PC-3 (cell line): ENCODE measurements around the gene ADARB2. TPM values are rescaled to one million over a fixed set of nuclear protein-coding genes. Genes with fewer than 3 reads are reported as not detected.

Experiments
- ATAC-seq: fragments of 200-7000 bp; cut with Tn5 transposase; 2 replicates; pipeline ENCODE4 v1.9.1; 2020; ENCODE audit warnings: mild to moderate bottlenecking, moderate library complexity
- BruUV-seq: library from RNA; stranded (reverse); fragments of 400-500 nt; replicated peaks from 2 replicates; lab custom pipeline; 2021; lab: Mats Ljungman, UMichigan
- CTCF ChIA-PET: fragments of 300-600 bp; sonication (Branson Sonifier 250); formaldehyde crosslinking; loops from one replicate; lab custom pipeline; 2022; ENCODE audit warnings: antibody characterized with exemption; lab: Charles Lee
- POLR2A ChIA-PET: fragments of 300-600 bp; sonication (Branson Sonifier 250); formaldehyde crosslinking; loops from one replicate; lab custom pipeline; 2022; ENCODE audit warnings: antibody characterized with exemption; ENCODE audit not compliant: unreplicated experiment; lab: Charles Lee
- DNase-seq: peaks from one replicate; pipeline ENCODE4 v3.0.0-alpha.2; 2015
- H2AFZ ChIP-seq: fragments of 300-600 bp; sonication (generic); 2 replicates; pipeline ENCODE4 v1.6.0; 2016; ENCODE audit warnings: antibody characterized with exemption, low read length
- H3F3A ChIP-seq: fragments of 300-600 bp; sonication (generic); one replicate; pipeline ENCODE4 v1.6.0; 2017; ENCODE audit warnings: antibody characterized with exemption, low read length, control low read depth, mild to moderate bottlenecking; ENCODE audit not compliant: unreplicated experiment
- H3K27ac ChIP-seq: fragments of 300-600 bp; sonication (generic); 2 replicates; pipeline ENCODE4 v1.5.1; 2016; ENCODE audit warnings: mild to moderate bottlenecking, low read length
- H3K27me3 ChIP-seq: fragments of 300-600 bp; sonication (generic); 2 replicates; pipeline ENCODE4 v1.6.1; 2016; ENCODE audit warnings: low read length, mixed read lengths
- H3K36me3 ChIP-seq: fragments of 300-600 bp; sonication (generic); 2 replicates; pipeline ENCODE4 v1.6.1; 2016; ENCODE audit warnings: low read depth, mixed run types, low read length, mixed read lengths
- H3K4me1 ChIP-seq: fragments of 300-600 bp; sonication (generic); 2 replicates; pipeline ENCODE4 v1.5.1; 2016; ENCODE audit warnings: low read length; ENCODE audit not compliant: insufficient read depth
- H3K4me2 ChIP-seq: fragments of 300-600 bp; sonication (generic); 2 replicates; pipeline ENCODE4 v1.6.0; 2016; ENCODE audit warnings: low read length
- H3K4me3 ChIP-seq: fragments of 300-600 bp; sonication (generic); 2 replicates; pipeline ENCODE4 v1.5.1; 2016; ENCODE audit warnings: mild to moderate bottlenecking, low read length, mixed read lengths
- H3K79me2 ChIP-seq: fragments of 300-600 bp; sonication (generic); 2 replicates; pipeline ENCODE4 v1.6.1; 2017; ENCODE audit warnings: low read length, mixed read lengths
- H3K9ac ChIP-seq: fragments of 300-600 bp; sonication (generic); 2 replicates; pipeline ENCODE4 v1.6.0; 2016; ENCODE audit warnings: mild to moderate bottlenecking, low read length
- H3K9me2 ChIP-seq: fragments of 300-600 bp; sonication (generic); replicated peaks from 2 replicates; pipeline ENCODE4 v1.6.1; 2016; ENCODE audit warnings: mixed run types, low read length, mixed read lengths
- H3K9me3 ChIP-seq: fragments of 300-600 bp; sonication (generic); 2 replicates; pipeline ENCODE4 v1.6.1; 2016; ENCODE audit warnings: low read length, mixed read lengths
- H4K20me1 ChIP-seq: fragments of 300-600 bp; sonication (generic); 2 replicates; pipeline ENCODE4 v1.6.1; 2016; ENCODE audit warnings: low read length, mixed read lengths
- EZH2 ChIP-seq: fragments of 300-600 bp; sonication (generic); IDR thresholded peaks from one replicate; pipeline ENCODE4 v1.6.1; 2017; ENCODE audit warnings: antibody characterized with exemption, mild to moderate bottlenecking, low read length; ENCODE audit not compliant: unreplicated experiment
- EZH2phosphoT487 ChIP-seq: fragments of 300-600 bp; sonication (generic); IDR thresholded peaks from 2 replicates; pipeline ENCODE4 v1.6.1; 2018; ENCODE audit warnings: mild to moderate bottlenecking, antibody characterized with exemption, low read length, borderline replicate concordance
- intact Hi-C: fragments of 100-400 bp; cut with micrococcal nuclease; formaldehyde crosslinking; loops from 2 replicates; pipeline ENCODE4 v1.9.0; 2023
- total RNA-seq: library from RNA; depleted of rRNA; stranded (reverse); fragments of >200 nt; gene quantifications from 2 replicates; pipeline ENCODE4 v1.2.3, GENCODE V29; 2014
- TF ChIP-seq, protein P1 (sequence below): fragments of 300-600 bp; sonication (generic); conservative IDR thresholded peaks from 2 replicates; pipeline ENCODE4 v1.5.1; 2017; ENCODE audit warnings: antibody characterized with exemption, low read depth, mild to moderate bottlenecking, low read length

The ADARB2 gene
- total RNA-seq, 1 experiment from 2014 or later = not detected

DNA sequence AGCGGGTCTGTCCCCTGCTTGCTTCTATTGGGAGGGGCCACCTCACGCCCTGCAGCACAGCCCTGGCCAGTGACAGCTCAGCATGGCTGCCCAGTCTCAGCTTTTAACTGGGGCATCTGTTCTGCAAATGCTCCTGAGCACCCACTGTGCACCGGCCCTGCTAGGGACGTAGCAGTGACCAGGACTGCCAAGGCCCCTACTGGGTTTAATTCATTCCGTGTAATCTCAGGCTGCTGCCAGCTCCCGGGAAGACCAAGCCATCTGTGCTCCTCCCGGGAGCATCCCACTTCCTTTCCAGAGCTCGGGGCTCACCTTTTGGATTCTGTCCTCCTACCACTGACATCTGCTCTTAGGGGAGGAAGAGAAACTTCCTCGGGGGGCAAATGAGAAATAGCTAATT lies 85.2 kb downstream of the ADARB2 start:
- Histone ChIP-seq H3K9ac (no peak overlapping the region), H3K4me3 (no peak overlapping the region), H4K20me1 (no peaks in the 10 kb centered on the region), H3K9me2 (no peaks in the 10 kb centered on the region), H3K4me1 (no peaks in the 10 kb centered on the region), H3K9me3 (no peaks in the 10 kb centered on the region), H3F3A (no peaks in the 10 kb centered on the region), H3K79me2 (no peaks in the 10 kb centered on the region), H3K27ac (no peak overlapping the region), H2AFZ (no peak overlapping the region), H3K36me3 (no peaks in the 10 kb centered on the region), H3K4me2 (no peak overlapping the region), H3K27me3 (no peaks in the 10 kb centered on the region)
- TF ChIP-seq, protein P1, sequence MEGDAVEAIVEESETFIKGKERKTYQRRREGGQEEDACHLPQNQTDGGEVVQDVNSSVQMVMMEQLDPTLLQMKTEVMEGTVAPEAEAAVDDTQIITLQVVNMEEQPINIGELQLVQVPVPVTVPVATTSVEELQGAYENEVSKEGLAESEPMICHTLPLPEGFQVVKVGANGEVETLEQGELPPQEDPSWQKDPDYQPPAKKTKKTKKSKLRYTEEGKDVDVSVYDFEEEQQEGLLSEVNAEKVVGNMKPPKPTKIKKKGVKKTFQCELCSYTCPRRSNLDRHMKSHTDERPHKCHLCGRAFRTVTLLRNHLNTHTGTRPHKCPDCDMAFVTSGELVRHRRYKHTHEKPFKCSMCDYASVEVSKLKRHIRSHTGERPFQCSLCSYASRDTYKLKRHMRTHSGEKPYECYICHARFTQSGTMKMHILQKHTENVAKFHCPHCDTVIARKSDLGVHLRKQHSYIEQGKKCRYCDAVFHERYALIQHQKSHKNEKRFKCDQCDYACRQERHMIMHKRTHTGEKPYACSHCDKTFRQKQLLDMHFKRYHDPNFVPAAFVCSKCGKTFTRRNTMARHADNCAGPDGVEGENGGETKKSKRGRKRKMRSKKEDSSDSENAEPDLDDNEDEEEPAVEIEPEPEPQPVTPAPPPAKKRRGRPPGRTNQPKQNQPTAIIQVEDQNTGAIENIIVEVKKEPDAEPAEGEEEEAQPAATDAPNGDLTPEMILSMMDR = no peak
- no peak for TF ChIP-seq EZH2
- no peak for TF ChIP-seq EZH2phosphoT487
- intact Hi-C loops = no loop called here
- DNase-seq = no peak
- POLR2A ChIA-PET = no interaction called here
- BruUV-seq = no TSS peak
- CTCF ChIA-PET = no interaction called here
- no peak for ATAC-seq

DNA sequence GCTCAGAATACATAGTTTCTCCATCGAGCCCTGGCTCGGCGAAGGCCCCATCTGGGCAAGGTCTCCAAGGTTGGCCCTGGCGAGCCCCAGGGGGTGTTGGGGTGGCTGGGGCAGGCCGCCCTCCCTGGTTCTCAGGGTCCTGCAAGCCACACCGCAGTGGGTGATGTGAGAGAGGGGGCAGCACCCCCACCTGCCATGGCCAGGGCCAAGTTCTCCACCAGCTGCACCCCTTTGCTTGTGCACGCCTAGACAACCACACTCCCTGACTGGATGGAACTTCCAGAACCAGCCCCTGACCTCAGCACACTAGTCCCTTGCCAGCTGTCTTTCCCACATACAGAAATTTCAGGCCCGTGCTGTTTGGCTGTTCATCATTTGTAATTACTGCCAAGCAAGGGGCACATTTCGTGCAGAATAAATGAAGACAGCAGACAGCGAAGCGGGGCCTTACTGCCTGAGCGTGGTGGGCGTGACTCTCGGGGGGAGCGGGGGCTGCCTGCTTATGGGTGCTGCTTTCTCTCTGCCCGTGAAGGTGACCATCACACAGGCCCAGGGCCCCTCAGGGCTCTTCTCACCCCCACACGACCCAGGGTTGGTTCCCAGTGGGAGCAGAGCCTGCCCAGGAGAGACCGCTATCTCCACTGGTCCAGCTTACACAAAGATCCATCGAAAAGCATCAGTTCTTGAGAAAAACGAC lies 85.9 kb downstream of the ADARB2 start:
- no peak overlapping the region for H3K9ac ChIP-seq
- H3K36me3 ChIP-seq = no peaks in the 10 kb centered on the region
- POLR2A ChIA-PET = no interaction called here
- no peak overlapping the region for H3K27ac ChIP-seq
- BruUV-seq = no TSS peak
- H3K4me2 ChIP-seq = no peak overlapping the region
- DNase-seq = no peak
- TF ChIP-seq EZH2phosphoT487 = no peak
- TF ChIP-seq, protein P1 = no peak
- no peak for TF ChIP-seq EZH2
- CTCF ChIA-PET = no interaction called here
- H3K79me2 ChIP-seq = no peaks in the 10 kb centered on the region
- no peak overlapping the region for H3K4me3 ChIP-seq
- intact Hi-C loops = no loop called here
- no peaks in the 10 kb centered on the region for H3K4me1 ChIP-seq
- H2AFZ ChIP-seq = no peak overlapping the region
- H3F3A ChIP-seq = no peaks in the 10 kb centered on the region
- no peak for ATAC-seq
- H3K9me3 ChIP-seq = no peaks in the 10 kb centered on the region
- H3K27me3 ChIP-seq = no peaks in the 10 kb centered on the region
- H3K9me2 ChIP-seq = no peaks in the 10 kb centered on the region
- no peaks in the 10 kb centered on the region for H4K20me1 ChIP-seq

- DNase-seq (no peak), ATAC-seq (no peak)
- H3K36me3 ChIP-seq = no peaks in the 10 kb centered on the region
- no TSS peak for BruUV-seq
- H3K9me2 ChIP-seq = no peaks in the 10 kb centered on the region
- H3K27me3 ChIP-seq = no peaks in the 10 kb centered on the region
- no peaks in the 10 kb centered on the region for H3K9me3 ChIP-seq
- ChIA-PET POLR2A (no interaction called here), CTCF (no interaction called here)
- H3K4me3 ChIP-seq = no peak overlapping the region
- no peaks in the 10 kb centered on the region for H4K20me1 ChIP-seq
- H3K4me2 ChIP-seq = no peak overlapping the region
- no peak overlapping the region for H3K9ac ChIP-seq
- no peaks in the 10 kb centered on the region for H3K4me1 ChIP-seq
- TF ChIP-seq EZH2 (no peak), EZH2phosphoT487 (no peak)
- TF ChIP-seq, protein P1 = no peak
- no peak overlapping the region for H2AFZ ChIP-seq
- H3F3A ChIP-seq = no peaks in the 10 kb centered on the region
- no peaks in the 10 kb centered on the region for H3K79me2 ChIP-seq
- intact Hi-C loops = no loop called here
- H3K27ac ChIP-seq = no peak overlapping the region
Observed at GRCh38 chr10:1650542-1651269, 86.6 kb downstream of the ADARB2 start.
